Measurements from ENCODE around the gene MPP3. TPM values are rescaled to one million over a fixed set of nuclear protein-coding genes. Genes with fewer than 3 reads are reported as not detected.

MPP3 gene
- total and polyA plus RNA-seq, 2 donors (not counting 1 experiment from before 2014, with no cell fraction given), result 0.16 TPM; not detected in 1

DNA sequence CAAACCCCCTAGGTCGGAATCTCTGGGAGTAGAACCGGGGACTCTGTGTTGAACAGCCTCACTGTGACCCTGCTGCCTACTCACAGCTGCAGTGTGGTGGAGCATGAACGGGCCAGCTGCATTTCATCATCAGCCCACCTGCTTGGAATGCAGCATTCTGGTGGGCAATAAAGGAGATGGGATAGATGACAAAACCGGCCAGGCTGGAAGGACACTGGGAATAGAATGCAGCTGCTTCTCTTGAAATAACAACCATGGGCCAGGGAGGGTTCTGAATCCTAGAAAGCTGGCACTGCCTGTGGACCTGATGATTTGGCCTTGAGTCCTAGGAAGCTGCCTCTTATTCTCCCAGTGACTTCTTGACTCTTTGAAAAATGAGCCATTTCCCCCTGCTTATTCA, 29.2 kb downstream of the MPP3 start:
- POLR2A ChIA-PET, result no interaction called here
- H3K9me3 Mint-ChIP-seq (ENCODE audit: insufficient read depth), result peaks cover 2% of the 10 kb centered on the region
- CTCF ChIA-PET, result no interaction called here
- ATAC-seq (ENCODE audit: low read depth) (no peak), DNase-seq (no peak)
- 79% methylated on average over 2 of the region's 4 CpGs for WGBS (ENCODE audit: insufficient coverage)
- H3K27me3 Mint-ChIP-seq, result peaks cover 37% of the 10 kb centered on the region
- H3K27ac ChIP-seq (ENCODE audit: low read length in 2 of 2), result no peak overlapping the region
- no peaks in the 10 kb centered on the region for H4K20me1 ChIP-seq (ENCODE audit: control insufficient read depth, insufficient read depth, low read length, poor library complexity, severe bottlenecking)
- H2AFZ ChIP-seq (ENCODE audit: insufficient read depth, low read depth, low read length, poor library complexity, severe bottlenecking), result no peak overlapping the region
- no peaks in the 10 kb centered on the region for H3K4me1 ChIP-seq (ENCODE audit: control insufficient read depth in 2 of 2, insufficient read depth in 2 of 2, low read length in 2 of 2)
- H3K27ac Mint-ChIP-seq, result no peak overlapping the region
- H3K9ac ChIP-seq (ENCODE audit: low read length), result no peak overlapping the region
- TF ChIP-seq EZH2 (IDR thresholded peaks at IDR 0.05; ENCODE audit: borderline replicate concordance, insufficient read depth, low read depth, low read length, poor library complexity, severe bottlenecking), result no peak
- TF ChIP-seq, protein P1, sequence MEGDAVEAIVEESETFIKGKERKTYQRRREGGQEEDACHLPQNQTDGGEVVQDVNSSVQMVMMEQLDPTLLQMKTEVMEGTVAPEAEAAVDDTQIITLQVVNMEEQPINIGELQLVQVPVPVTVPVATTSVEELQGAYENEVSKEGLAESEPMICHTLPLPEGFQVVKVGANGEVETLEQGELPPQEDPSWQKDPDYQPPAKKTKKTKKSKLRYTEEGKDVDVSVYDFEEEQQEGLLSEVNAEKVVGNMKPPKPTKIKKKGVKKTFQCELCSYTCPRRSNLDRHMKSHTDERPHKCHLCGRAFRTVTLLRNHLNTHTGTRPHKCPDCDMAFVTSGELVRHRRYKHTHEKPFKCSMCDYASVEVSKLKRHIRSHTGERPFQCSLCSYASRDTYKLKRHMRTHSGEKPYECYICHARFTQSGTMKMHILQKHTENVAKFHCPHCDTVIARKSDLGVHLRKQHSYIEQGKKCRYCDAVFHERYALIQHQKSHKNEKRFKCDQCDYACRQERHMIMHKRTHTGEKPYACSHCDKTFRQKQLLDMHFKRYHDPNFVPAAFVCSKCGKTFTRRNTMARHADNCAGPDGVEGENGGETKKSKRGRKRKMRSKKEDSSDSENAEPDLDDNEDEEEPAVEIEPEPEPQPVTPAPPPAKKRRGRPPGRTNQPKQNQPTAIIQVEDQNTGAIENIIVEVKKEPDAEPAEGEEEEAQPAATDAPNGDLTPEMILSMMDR (IDR thresholded peaks at IDR 0.05), result no peak
- no peaks in the 10 kb centered on the region for H3K4me1 Mint-ChIP-seq
- H3K79me2 ChIP-seq (ENCODE audit: control insufficient read depth, insufficient read depth, low read length), result no peaks in the 10 kb centered on the region
- no peak overlapping the region for H3K4me3 ChIP-seq (ENCODE audit: control extremely low read depth in 1 of 5, extremely low read depth in 1 of 5, insufficient read depth in 1 of 5, low read depth in 2 of 5, low read length in 4 of 5)
- H3K27me3 ChIP-seq (replicated peaks in 1 of 4; ENCODE audit: control extremely low read depth in 1 of 4, control insufficient read depth in 3 of 4, insufficient read depth in 4 of 4, low read length in 3 of 4), result peaks cover 0 to 8% (median 5%) of the 10 kb centered on the region in 4 experiments
- no peak overlapping the region for H3K4me3 Mint-ChIP-seq
- H3K4me2 ChIP-seq (replicated peaks; ENCODE audit: low read depth, low read length, poor library complexity, severe bottlenecking), result no peak overlapping the region
- H3K36me3 ChIP-seq (replicated peaks in 1 of 2; ENCODE audit: control extremely low read depth in 1 of 2, control insufficient read depth in 1 of 2, extremely low read depth in 1 of 2, insufficient read depth in 2 of 2, low read length in 1 of 2), result no peaks in the 10 kb centered on the region
- peaks cover 0 to 5% (median 2%) of the 10 kb centered on the region in 3 donors for H3K9me3 ChIP-seq (ENCODE audit: control extremely low read depth in 1 of 3, control insufficient read depth in 2 of 3, insufficient read depth in 1 of 3, low read length in 2 of 3)
- intact Hi-C loops (cut with micrococcal nuclease), result no loop called here

DNA sequence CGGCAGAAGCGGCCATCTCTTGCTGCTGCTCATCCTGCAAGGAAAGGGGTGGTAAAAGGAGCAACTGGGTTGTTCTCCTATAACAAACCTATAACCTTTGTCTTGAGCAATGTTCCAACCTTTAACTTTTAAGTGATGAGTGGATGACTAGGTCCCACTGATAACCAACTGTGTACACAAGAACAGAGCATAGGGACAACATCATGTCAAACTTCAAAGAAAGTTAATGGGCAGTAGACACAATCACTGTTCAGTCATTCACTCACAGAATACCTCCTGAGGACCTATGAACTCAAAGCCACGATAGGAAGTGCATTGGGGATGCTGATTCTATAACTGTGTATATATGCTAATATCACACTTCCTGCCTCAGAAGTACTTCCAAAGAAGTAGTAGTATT, 31.1 kb downstream of the MPP3 start:
- H3K36me3 ChIP-seq (replicated peaks in 1 of 2; ENCODE audit: control extremely low read depth in 1 of 2, control insufficient read depth in 1 of 2, extremely low read depth in 1 of 2, insufficient read depth in 2 of 2, low read length in 1 of 2), result no peaks in the 10 kb centered on the region
- no peaks in the 10 kb centered on the region for H3K4me1 Mint-ChIP-seq
- POLR2A ChIA-PET, result no interaction called here
- H3K9me3 ChIP-seq (ENCODE audit: control extremely low read depth in 1 of 3, control insufficient read depth in 2 of 3, insufficient read depth in 1 of 3, low read length in 2 of 3), result peaks cover 0 to 5% (median 2%) of the 10 kb centered on the region in 3 donors
- intact Hi-C loops (cut with micrococcal nuclease), result no loop called here
- no peak overlapping the region for H3K4me2 ChIP-seq (replicated peaks; ENCODE audit: low read depth, low read length, poor library complexity, severe bottlenecking)
- no CpG with 5 or more reads among the region's 3 CpGs for WGBS (ENCODE audit: insufficient coverage)
- DNase-seq, result no peak
- H3K79me2 ChIP-seq (ENCODE audit: control insufficient read depth, insufficient read depth, low read length), result no peaks in the 10 kb centered on the region
- no peak overlapping the region for H3K9ac ChIP-seq (ENCODE audit: low read length)
- no peak overlapping the region for H2AFZ ChIP-seq (ENCODE audit: insufficient read depth, low read depth, low read length, poor library complexity, severe bottlenecking)
- no peaks in the 10 kb centered on the region for H3K4me1 ChIP-seq (ENCODE audit: control insufficient read depth in 2 of 2, insufficient read depth in 2 of 2, low read length in 2 of 2)
- no peak overlapping the region for H3K27ac Mint-ChIP-seq
- H3K9me3 Mint-ChIP-seq (ENCODE audit: insufficient read depth), result peaks cover 2% of the 10 kb centered on the region
- peaks cover 41% of the 10 kb centered on the region for H3K27me3 Mint-ChIP-seq
- TF ChIP-seq EZH2 (IDR thresholded peaks at IDR 0.05; ENCODE audit: borderline replicate concordance, insufficient read depth, low read depth, low read length, poor library complexity, severe bottlenecking), result no peak
- TF ChIP-seq, protein P1 (IDR thresholded peaks at IDR 0.05), result no peak
- no peaks in the 10 kb centered on the region for H4K20me1 ChIP-seq (ENCODE audit: control insufficient read depth, insufficient read depth, low read length, poor library complexity, severe bottlenecking)
- H3K27me3 ChIP-seq (replicated peaks in 1 of 4; ENCODE audit: control extremely low read depth in 1 of 4, control insufficient read depth in 3 of 4, insufficient read depth in 4 of 4, low read length in 3 of 4), result peaks cover 0 to 8% (median 7%) of the 10 kb centered on the region in 4 experiments
- no peak overlapping the region for H3K27ac ChIP-seq (ENCODE audit: low read length in 2 of 2)
- ATAC-seq (ENCODE audit: low read depth), result no peak
- CTCF ChIA-PET, result no interaction called here
- H3K4me3 Mint-ChIP-seq, result no peak overlapping the region
- H3K4me3 ChIP-seq (ENCODE audit: control extremely low read depth in 1 of 5, extremely low read depth in 1 of 5, insufficient read depth in 1 of 5, low read depth in 2 of 5, low read length in 4 of 5), result no peak overlapping the region
